ENCODE measurements around the gene SOWAHD.

DNA sequence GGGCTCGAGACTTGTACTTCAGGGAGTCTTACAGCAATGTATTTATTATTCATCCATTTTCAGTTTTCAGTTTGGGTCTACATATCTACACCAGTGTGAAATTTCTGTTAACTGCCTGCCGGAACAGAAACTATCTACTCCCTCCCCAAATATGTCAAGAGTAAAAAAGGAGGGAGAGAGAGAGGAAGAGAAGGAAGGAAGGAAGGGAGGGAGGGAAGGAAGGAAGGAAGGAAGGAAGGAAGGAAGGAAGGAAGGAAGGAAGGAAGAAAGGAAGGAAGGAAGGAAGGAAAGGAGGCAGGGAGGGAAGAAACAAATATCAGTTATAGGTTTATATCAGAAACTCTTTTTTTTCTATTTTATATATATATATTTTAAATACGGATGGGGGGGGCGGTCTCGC, 20.4 kb downstream of the SOWAHD start:
- TF ChIP-seq, protein P1, sequence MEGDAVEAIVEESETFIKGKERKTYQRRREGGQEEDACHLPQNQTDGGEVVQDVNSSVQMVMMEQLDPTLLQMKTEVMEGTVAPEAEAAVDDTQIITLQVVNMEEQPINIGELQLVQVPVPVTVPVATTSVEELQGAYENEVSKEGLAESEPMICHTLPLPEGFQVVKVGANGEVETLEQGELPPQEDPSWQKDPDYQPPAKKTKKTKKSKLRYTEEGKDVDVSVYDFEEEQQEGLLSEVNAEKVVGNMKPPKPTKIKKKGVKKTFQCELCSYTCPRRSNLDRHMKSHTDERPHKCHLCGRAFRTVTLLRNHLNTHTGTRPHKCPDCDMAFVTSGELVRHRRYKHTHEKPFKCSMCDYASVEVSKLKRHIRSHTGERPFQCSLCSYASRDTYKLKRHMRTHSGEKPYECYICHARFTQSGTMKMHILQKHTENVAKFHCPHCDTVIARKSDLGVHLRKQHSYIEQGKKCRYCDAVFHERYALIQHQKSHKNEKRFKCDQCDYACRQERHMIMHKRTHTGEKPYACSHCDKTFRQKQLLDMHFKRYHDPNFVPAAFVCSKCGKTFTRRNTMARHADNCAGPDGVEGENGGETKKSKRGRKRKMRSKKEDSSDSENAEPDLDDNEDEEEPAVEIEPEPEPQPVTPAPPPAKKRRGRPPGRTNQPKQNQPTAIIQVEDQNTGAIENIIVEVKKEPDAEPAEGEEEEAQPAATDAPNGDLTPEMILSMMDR (IDR thresholded peaks at IDR 0.05), result no peak
- TF ChIP-seq POLR2A (IDR thresholded peaks at IDR 0.05), result no peak

All from right lobe of liver (tissue), 4 donors.